ENCODE results near the gene CMTR1. TPM values are rescaled to one million over a fixed set of nuclear protein-coding genes. Genes with fewer than 3 reads are reported as not detected.

The CMTR1 gene
- total and polyA plus RNA-seq, 10 of the 15 experiments (the other 5 are each of a cell fraction or from before 2014, with no cell fraction given): 2.7 to 67.0 (median 46.2) TPM

DNA sequence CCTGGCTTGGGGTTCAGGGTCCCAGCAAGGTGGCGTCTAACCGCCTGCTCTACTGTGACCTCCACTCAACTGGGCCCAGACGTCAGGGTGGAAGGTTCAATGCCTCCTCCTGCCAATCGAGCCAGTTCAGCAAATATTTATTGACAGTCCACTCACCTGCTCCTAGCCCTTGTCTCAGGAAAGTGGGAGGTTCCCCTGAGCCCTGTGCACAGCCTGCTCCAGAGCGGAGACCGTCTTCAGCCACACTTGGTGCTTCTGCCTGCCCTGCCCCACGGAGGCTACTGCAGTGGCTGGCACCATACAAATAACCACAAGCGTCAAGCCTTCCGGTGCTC lies 60.6 kb downstream of the CMTR1 start (continued):
- TF ChIP-seq, protein P1, sequence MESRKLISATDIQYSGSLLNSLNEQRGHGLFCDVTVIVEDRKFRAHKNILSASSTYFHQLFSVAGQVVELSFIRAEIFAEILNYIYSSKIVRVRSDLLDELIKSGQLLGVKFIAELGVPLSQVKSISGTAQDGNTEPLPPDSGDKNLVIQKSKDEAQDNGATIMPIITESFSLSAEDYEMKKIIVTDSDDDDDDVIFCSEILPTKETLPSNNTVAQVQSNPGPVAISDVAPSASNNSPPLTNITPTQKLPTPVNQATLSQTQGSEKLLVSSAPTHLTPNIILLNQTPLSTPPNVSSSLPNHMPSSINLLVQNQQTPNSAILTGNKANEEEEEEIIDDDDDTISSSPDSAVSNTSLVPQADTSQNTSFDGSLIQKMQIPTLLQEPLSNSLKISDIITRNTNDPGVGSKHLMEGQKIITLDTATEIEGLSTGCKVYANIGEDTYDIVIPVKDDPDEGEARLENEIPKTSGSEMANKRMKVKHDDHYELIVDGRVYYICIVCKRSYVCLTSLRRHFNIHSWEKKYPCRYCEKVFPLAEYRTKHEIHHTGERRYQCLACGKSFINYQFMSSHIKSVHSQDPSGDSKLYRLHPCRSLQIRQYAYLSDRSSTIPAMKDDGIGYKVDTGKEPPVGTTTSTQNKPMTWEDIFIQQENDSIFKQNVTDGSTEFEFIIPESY (IDR thresholded peaks at IDR 0.05): no peak
- TF ChIP-seq HSF1 (IDR thresholded peaks at IDR 0.05; ENCODE audit: low read depth, low read length) (no peak), TARDBP (IDR thresholded peaks at IDR 0.05; ENCODE audit: borderline replicate concordance) (no peak), CREM (IDR thresholded peaks at IDR 0.05; ENCODE audit: low read depth) (no peak), IRF3 (IDR thresholded peaks at IDR 0.05) (no peak)

- Histone ChIP-seq H3K79me2 (ENCODE audit: control insufficient read depth, insufficient read depth, low read length) (peaks cover 59% of the 10 kb centered on the region), H3K9ac (ENCODE audit: control insufficient read depth, insufficient read depth, low read length) (no peak overlapping the region), H2AFZ (ENCODE audit: control insufficient read depth, low read depth, low read length) (no peak overlapping the region), H3K36me3 (ENCODE audit: control insufficient read depth in 2 of 2, insufficient read depth in 2 of 2, low read length in 1 of 2) (no peaks in the 10 kb centered on the region), H3K4me3 (peak overlapping the region; percentile 15; the same call in 1 of the 2 replicates), H3K27me3 (replicated peaks in 1 of 2; ENCODE audit: control insufficient read depth in 2 of 2, insufficient read depth in 2 of 2, low read length in 1 of 2) (no peaks in the 10 kb centered on the region), H4K20me1 (ENCODE audit: control insufficient read depth, insufficient read depth) (no peaks in the 10 kb centered on the region), H3K4me2 (ENCODE audit: control insufficient read depth, insufficient read depth) (peak overlapping the region; percentile 56; the same call in 1 of the 2 replicates), H3K9me3 (replicated peaks; ENCODE audit: control insufficient read depth, insufficient read depth, low read length) (no peaks in the 10 kb centered on the region; the same call in 2 of the 3 replicates), H3K27ac (ENCODE audit: control insufficient read depth, insufficient read depth) (peak overlapping the region; percentile 39), H3K4me1 (ENCODE audit: control insufficient read depth, insufficient read depth, low read length) (peaks cover 59% of the 10 kb centered on the region)
- FAIRE-seq (no peak), ATAC-seq (peak; percentile 12), DNase-seq (ENCODE audit: low read depth, low spot score) (no peak)
- intact Hi-C loops (cut with micrococcal nuclease; ENCODE audit: unreplicated experiment): no loop called here
- RAD21 ChIA-PET (ENCODE audit: unreplicated experiment): interaction anchor here (0.8 to 3.7 kb wide), 13 partner anchors 11 to 285 kb away, joined by 3 to 23 read pairs (median 5); no protein-coding TSS in a partner anchor
- CTCF ChIA-PET: interaction anchor here (0.7 to 3.3 kb wide), 13 partner anchors 14 to 170 kb away, joined by 3 to 18 read pairs (median 3); no protein-coding TSS in a partner anchor
- in situ Hi-C loops (cut with MboI): loop anchor here (10.0 kb wide), 1 partner anchor 59 kb away; no protein-coding TSS in a partner anchor
- WGBS (ENCODE audit: insufficient coverage, insufficient replicate concordance, low lambda C conversion rate, missing lambda C conversion rate): 43% methylated on average over 4 of the region's 4 CpGs
- POLR2A ChIA-PET: interaction anchor here (0.8 to 6.3 kb wide), 10 partner anchors 8 to 69 kb away, joined by 3 to 53 read pairs (median 4); no protein-coding TSS in a partner anchor
- no TSS peak for BruUV-seq (replicated peaks)
- SMC1A ChIA-PET (ENCODE audit: uncharacterized antibody, unreplicated experiment): interaction anchor here (0.8 to 3.6 kb wide), 15 partner anchors 8 to 156 kb away, joined by 3 to 29 read pairs (median 6); no protein-coding TSS in a partner anchor
- TF ChIP-seq IKZF1 (conservative IDR thresholded peaks at IDR 0.05): peak; percentile 36; the same call in 1 of the 2 replicates
- TF ChIP-seq MTA3 (IDR thresholded peaks at IDR 0.05; ENCODE audit: borderline replicate concordance, low read length): 0 out of 2 replicates have a peak, but pooled peaks have one; percentile 35
- TF ChIP-seq, protein P2, sequence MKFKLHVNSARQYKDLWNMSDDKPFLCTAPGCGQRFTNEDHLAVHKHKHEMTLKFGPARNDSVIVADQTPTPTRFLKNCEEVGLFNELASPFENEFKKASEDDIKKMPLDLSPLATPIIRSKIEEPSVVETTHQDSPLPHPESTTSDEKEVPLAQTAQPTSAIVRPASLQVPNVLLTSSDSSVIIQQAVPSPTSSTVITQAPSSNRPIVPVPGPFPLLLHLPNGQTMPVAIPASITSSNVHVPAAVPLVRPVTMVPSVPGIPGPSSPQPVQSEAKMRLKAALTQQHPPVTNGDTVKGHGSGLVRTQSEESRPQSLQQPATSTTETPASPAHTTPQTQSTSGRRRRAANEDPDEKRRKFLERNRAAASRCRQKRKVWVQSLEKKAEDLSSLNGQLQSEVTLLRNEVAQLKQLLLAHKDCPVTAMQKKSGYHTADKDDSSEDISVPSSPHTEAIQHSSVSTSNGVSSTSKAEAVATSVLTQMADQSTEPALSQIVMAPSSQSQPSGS (IDR thresholded peaks at IDR 0.05; ENCODE audit: low read length): no peak
- TF ChIP-seq ZNF622 (IDR thresholded peaks at IDR 0.05): no peak
- TF ChIP-seq POU2F2 (IDR thresholded peaks at IDR 0.05; ENCODE audit: borderline replicate concordance, low read depth, low read length): no peak
- no peak for TF ChIP-seq TCF7 (IDR thresholded peaks at IDR 0.05; ENCODE audit: borderline replicate concordance)
- no peak for TF ChIP-seq SMAD5 (IDR thresholded peaks at IDR 0.05; ENCODE audit: low read depth)
- no peak for TF ChIP-seq TBL1XR1 (IDR thresholded peaks at IDR 0.05; ENCODE audit: low read depth, low read length)
- TF ChIP-seq DPF2 (IDR thresholded peaks at IDR 0.05): no peak
- TF ChIP-seq PML (IDR thresholded peaks at IDR 0.05; ENCODE audit: low read length): no peak
Observed at GRCh38 chr6:37495244-37495934, 62.4 kb downstream of the CMTR1 start.

Data from GM12878 (cell line).